Erythroblast (primary cell): Measurements from ENCODE around the gene BMP8A.

ENCODE experiments used
- GATA1 ChIP-seq: IDR thresholded peaks from 2 replicates; pipeline ENCODE4 v1.6.1; 2011; ENCODE audit warnings: low read depth, mild to moderate bottlenecking, control low read depth, low read length, moderate library complexity
- POLR2A ChIP-seq: IDR thresholded peaks from 2 replicates; pipeline ENCODE4 v1.6.1; 2011; ENCODE audit warnings: mild to moderate bottlenecking, low read length

GRCh38 chr1:39509360-39510009 lies 18.0 kb downstream of the BMP8A start:
- TF ChIP-seq POLR2A (no peak), GATA1 (no peak)
